HG03558 (cell line): ENCODE measurements around the gene TNRC18.
"Not testable (repeated sequence)": the region's sequence is repeated elsewhere in the genome, so short reads cannot be mapped to it uniquely, and the experiment has no call there.

Source experiments
- ATAC-seq: cut with Tn5 transposase; IDR thresholded peaks from one replicate; pipeline ENCODE4 v1.9.1; 2021; ENCODE audit warnings: moderate number of reproducible peaks; ENCODE audit not compliant: unreplicated experiment; ENCODE audit errors: extremely low read depth

Gene TNRC18

GRCh38 chr7:5382281-5382892 is 41.2 kb downstream of the TNRC18 start:
- ATAC-seq: no peak

DNA sequence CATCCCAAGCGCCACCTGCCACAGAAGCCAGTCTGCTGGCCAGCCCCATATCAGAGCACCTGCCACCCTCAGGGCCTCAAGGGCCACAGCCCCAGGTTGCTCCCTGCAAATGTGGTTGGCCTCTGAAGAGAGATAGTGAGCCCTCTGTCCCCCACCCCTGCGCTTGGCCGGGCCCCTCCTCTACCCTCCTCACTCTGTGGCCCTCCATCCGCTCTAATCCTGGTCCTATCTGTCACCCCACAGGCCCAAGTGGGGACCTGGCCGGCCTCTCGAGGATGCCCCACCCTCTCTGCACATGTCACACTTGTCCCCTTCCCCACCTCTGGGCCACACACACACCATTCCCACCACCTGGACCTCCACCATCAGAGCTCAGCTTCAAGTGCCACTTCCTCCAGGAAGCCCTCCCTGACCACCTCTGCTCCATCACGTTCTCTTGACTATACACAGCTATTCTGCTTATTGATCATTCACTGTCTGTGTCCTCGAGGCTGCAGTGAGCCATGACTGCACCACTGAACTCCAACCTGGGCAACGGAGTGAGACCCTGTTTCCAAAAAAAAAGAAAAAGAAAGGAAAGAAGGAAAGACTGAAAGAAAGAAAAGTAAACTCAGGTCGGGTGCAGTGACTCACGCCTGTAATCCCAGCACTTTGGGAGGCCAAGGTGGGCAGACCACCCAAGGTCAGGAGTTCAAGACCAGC is 42.4 kb downstream of the TNRC18 start:
- no peak for ATAC-seq

- ATAC-seq: no peak
These were observed 43.1 kb downstream of the TNRC18 start for GRCh38 chr7:5380350-5381070.

- no peak for ATAC-seq
These were observed 44.1 kb downstream of the TNRC18 start for GRCh38 chr7:5379546-5379945.

GRCh38 chr7:5377816-5378215 is 45.8 kb downstream of the TNRC18 start:
- ATAC-seq: no peak

DNA sequence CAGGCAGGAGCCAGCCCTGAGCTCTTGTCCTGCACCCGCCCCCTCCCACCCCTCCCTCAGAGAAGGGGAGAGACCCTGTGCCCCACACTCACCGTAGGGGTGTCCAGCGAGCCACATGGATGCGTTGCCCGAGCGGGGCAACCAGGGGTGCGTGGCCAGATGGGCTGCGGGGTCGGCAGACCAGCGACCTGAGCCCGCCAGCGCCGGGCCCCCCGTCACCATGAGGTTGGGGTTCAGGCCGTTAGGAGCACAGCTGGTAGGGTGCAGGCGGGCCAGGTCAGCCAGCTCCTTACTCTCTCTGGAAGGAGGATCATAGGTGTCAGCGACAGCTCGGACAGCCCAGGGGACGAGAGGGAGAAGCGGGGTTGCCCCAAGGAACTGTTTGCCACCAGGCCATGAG is 46.4 kb downstream of the TNRC18 start:
- no peak for ATAC-seq

GRCh38 chr7:5375925-5376324 is 47.7 kb downstream of the TNRC18 start:
- ATAC-seq: no peak

- no peak for ATAC-seq
These were observed 49.2 kb downstream of the TNRC18 start for GRCh38 chr7:5374464-5374863.

DNA sequence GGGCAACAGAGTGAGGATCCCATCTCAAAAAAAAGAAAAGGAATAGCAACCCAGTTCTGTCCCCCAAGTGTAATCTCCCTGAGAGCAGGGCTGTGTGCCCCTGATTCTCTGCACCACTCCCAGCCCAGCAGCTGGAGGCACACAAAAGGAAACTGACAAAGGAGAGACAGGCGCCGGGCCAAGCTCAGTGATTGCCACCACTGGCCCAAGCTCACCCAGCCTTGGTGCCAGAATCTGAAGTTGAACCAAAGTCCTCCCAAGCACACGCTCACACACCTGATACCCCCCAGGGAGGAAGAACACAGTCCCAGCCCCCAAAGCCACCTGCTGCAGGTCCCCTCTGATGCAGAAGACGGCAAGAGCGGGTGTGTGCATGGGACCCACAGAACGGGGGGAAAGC is 50.3 kb downstream of the TNRC18 start:
- ATAC-seq: no peak

- ATAC-seq: no peak
These were observed 52.9 kb downstream of the TNRC18 start for GRCh38 chr7:5370454-5371353.

GRCh38 chr7:5367661-5368060 is 56.0 kb downstream of the TNRC18 start:
- no peak for ATAC-seq

GRCh38 chr7:5365976-5366625 is 57.5 kb downstream of the TNRC18 start:
- not testable (repeated sequence) for ATAC-seq

DNA sequence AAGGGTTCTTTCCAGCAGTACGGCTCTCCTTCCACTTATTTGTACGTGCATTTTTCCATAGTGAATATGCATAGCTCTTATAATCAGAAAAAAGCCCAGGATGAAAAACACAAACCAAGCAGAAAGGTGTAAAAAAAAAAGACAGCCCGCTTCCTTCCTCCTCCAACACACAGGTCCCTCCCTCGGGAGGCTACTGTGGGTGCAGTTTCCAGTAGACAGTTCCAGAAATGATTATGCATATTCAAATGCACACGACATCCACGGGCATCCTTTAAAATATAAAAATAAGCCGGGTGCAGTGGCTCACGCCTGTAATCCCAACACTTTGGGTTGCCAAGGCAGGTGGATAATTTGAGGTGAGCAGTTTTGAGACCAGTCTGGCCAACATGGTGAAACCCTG is 59.9 kb downstream of the TNRC18 start:
- no peak for ATAC-seq

DNA sequence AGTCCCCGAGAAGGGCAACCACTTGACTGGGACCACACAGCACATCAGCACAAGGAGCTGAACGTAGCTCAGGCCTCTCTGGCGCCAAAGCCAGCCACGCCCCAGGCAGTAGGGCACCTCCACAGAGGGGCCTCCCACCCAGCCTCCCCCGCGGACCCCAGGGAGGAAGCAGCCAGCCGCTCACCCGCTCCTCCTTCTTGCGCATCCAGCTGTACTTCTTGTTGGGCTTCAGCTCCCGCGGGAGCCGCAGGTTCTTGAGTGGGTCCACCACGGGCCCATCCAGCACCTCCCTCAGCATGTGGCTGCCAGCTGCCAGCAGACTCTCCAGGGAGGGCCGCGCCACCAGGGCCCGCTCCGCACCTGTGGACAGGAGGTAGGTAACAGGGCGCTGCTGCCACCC is 61.2 kb downstream of the TNRC18 start:
- ATAC-seq: no peak

DNA sequence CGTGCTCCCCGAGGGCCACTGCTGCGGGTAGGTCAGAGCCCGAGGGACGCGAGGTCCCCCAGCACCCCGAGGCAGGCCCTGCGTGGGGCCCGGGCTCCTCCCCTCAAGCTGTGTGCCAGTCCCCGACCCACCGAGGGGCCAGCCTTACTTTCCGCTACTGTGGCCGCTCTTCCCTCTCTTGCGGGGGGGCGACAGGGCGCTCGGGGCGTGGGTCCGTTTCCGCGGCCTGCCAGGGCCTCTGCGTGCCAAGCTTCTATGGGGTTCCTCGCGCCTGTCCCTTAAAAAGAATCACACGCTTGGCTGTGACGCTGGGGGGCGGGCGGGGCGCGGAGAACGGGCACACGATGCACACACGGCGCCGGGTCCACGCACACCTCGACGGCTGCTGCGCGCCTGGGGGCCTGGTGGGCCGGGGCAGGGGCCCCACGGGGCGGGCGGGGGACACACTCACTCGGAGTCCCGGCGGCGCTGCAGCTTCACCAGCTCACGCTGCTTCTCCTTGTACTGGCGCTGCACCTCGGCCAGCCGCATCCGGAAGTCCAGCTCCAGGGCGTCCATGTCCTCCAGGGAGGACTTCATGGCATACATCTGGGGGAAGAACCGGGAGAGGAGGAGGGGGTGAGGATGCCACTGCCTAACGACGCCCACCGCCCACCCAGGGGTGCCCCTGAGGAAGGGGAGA is 62.0 kb downstream of the TNRC18 start:
- no peak for ATAC-seq

- ATAC-seq: no peak
These were observed 62.7 kb downstream of the TNRC18 start for GRCh38 chr7:5360971-5361370.

DNA sequence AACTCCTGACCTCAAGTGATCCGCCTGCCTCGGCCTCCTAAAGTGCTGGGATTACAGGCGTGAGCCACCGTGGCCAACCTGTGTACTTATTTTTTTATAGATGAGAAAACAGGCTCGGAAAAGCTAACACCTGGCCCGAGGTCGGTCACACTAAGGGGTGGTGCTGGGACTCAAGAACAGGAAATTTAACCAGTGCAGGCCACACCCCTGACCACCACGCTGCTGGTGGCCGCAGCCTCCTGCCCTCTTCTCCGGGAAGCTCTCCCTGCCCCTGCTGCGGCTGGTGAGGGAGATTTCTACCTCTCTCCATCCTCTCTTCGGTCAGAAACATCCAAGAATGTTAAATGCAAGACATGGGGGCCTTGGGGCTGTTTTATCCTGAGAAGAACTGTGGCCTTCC is 63.2 kb downstream of the TNRC18 start:
- ATAC-seq: no peak

- not testable (repeated sequence) for ATAC-seq
These were observed 63.6 kb downstream of the TNRC18 start for GRCh38 chr7:5360021-5360420.

GRCh38 chr7:5359344-5359743 is 64.3 kb downstream of the TNRC18 start:
- ATAC-seq: no peak
